ENCODE data around the gene PEF1.

Gene PEF1, protein sequence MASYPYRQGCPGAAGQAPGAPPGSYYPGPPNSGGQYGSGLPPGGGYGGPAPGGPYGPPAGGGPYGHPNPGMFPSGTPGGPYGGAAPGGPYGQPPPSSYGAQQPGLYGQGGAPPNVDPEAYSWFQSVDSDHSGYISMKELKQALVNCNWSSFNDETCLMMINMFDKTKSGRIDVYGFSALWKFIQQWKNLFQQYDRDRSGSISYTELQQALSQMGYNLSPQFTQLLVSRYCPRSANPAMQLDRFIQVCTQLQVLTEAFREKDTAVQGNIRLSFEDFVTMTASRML

DNA sequence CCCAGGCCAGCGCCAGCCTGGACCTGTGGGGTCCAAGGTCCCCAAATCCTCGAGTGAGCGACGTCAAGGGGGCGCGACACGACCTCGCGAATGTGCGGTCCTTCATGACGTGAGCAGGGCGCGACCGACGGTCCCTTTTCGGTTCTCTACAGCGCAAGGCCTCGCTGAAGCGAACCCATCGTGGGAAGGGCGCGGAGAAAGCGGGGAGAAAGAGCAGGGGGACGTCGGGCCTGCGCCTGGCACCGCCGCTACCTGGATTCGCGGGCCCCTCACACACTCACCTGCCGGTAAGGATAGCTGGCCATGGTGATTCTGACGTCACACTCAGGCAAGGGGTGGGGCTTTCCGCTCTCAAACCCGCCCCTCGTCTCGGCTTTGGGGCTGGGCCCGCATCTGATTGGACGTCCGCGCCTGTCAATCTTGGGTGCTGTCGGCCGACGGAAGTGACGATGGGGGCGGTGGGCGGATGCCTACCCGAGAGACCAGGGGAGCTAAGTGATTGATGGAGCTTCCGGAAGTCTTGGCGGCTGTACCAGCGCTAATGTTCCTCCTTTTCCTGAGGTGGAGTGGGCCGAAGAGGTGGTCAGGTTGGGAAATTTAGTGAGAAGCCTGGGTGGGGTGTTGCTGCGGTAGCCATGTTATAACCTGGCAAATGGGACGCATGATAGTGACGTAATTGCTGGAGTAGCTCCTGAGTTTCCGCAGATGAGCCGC is at the start of gene PEF1:
PEF1 (minus strand) TSS at position 317 of the 714 bp plus-strand sequence; CDS start at position 305, 12 bp downstream.
- peak; percentile 96 for DNase-seq

DNA sequence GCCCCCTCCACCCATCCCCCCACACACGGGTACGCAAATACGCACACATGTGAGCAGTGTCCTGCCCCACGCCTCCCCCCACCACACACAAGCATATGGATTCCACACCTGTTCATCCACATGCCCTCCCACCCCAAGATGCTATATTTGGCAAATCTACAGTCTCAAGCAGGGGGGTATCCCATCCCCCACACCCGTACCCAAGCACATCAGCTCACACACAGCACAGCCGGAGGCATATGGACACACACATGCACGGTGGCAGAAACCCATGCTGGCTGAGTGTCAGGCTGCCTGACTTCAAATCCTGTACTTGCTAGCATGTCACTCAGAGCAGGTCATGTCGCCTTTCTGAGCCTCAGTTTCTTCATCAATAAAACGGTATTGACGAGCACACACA is 48.6 kb upstream of the PEF1 start:
- DNase-seq, result no peak

DNA sequence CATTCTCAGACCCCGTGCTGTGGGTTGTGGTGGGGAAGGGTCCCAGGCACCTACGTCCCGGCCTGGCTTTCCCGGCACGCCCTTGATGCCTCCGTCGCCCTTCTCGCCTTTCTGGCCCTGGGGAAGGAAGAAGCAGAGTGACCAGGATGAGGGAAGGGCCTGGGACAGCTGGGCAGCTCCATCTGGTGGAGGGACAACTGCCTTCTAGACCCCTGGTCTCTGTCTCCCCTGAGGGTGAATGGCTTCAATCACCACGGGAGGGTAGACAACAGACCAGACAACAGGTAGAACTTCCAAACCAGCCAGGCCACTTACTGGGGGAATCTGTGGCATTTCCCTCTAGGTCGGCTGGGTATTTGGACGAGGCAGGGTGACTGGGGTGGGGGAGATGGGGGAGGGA is 47.3 kb upstream of the PEF1 start:
- DNase-seq, result no peak

DNA sequence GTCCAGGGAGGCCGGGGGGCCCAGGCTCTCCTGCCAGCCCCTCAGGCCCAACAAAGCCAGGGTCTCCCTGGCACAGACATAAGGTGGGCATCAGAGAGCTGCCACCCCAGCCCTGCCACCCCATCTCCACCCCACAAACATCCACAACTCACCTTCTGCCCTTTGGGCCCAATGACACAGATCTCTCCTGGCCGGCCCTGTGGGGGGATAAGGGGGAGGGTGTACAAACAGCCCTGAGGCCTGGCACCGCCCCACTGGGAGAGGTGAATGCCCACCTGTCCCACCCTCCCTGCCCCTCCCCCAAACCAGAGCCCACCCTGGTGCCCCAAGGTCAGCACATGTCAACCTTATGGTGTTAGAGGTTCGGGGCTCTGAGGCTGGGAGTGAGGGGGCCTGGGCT is 46.8 kb upstream of the PEF1 start:
- no peak for DNase-seq

DNA sequence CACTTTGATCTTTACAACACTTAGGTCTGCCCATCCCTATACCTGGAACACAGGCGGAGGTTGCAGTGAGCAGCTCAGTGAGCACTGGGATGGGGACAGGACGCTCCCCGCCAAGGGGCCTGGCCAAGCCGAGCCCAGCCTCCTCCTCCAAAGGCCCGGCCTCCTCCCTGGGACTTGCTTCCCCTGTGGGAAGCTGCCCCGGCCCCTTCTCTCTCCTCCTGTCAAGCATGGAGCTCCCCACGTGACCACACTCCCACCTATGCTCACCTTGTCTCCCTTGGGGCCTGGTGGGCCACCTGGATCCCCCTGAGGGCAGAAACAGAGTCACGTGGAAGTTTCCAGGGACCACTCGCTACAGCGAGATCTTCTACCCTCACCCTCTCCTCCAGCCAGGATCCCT is 46.2 kb upstream of the PEF1 start:
- DNase-seq, result no peak

DNA sequence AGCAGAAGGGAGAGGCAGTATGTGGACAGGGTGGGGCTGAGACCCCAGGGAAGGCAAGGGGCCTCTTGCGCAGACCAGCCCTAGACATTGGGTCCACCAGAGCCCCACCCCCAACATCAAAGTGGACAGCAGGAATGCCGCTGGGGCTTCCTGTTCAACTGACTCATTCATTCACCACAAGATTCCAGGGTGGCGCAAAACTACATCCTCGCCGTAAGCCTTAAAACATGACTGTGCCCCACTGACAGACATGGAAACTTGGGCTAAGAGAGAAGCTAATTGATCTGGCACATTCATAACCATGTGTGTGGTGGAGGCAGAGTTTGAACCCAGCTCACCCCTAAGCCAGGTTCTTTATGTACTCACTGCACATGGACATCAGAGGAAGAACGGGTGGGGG is 45.2 kb upstream of the PEF1 start:
- DNase-seq, result no peak

DNA sequence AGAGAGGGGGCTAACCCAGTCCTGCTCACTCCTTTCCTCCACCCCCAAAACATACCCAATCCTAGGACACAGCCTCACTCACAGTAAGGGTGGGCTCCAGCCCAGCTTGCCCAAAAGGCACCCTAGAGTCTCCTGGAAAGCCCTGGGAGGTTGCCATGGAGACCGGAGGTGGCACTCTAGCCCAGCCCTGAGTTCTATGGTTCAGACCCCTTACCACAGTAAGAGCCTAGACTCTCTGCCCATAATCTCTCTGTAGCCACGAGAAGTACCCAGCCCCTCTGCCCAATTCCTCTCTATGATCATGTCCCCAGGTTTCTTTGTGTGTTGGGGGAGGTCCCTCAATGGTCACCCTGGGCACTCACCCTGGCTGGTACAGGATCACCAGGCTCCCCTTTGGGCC is 44.7 kb upstream of the PEF1 start:
- DNase-seq, result no peak

DNA sequence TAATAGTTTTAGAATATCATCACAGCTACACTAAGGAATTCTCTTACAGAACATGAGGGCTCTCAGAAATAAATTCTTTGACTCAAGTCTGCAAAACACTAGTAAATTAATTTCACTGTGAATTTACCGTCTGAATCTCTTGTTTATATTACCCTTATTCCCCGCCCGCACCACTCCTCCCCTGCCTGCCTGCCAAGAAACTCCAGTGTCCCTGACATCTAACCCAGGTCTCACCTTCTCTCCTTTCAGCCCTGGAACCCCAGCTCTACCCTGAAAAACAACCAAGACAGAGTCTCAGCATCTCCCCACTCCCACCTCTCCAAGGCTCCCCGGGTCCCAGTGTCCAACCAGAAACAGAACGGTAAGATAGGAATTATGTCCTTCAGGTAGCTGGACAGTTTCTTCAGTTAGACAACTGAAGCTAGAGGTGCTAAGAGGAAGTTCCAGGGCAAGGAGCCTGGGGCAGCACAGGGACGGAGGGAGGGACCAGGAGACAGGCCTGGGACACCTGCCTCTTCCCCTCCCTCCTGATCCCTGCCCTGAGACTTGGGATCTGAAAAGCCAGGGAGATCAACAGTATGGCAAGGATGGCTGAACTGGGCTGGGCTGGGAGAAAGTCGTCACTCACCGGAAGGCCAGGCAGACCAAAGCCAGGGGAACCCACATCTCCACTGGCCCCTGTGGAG is 43.7 kb upstream of the PEF1 start:
- DNase-seq, result no peak

DNA sequence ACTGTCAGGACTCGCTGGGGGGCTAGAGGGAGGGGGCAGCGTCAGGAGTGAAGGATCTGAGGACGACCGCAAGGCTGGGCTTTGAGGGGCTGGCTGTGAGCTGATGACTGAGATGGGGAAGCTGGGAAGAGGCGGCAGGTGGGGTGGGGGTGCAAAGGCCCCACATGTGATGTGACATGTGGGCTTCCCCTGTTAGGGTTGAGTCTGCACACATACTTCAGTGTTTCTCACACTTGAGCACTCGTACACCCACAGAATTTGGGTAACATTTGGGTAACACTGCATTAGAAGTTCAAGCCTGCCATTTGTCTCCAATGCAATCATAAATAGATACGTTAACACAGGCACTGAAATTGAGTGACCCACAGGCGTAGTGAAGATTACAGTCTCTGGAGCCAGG is 42.9 kb upstream of the PEF1 start:
- no peak for DNase-seq

DNA sequence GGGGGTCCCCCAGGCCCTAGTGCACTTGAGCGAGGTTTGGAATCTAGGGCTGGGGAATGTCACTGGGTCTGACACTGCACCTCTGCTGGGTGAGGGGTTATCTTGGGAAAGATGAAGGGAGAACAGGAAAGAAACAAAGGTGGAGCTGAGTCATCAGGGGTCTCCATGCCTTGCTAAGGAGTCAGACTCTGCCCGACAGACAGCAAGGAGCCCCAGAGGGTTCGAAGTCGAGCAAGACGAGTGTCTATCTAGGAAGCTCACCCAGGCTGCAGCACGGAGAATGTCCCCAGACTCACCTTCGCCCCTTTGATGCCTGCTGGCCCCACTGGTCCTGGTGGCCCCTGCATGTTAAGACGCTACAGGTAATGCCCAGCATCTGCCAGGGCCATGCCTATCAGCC is 41.1 kb upstream of the PEF1 start:
- DNase-seq, result no peak

DNA sequence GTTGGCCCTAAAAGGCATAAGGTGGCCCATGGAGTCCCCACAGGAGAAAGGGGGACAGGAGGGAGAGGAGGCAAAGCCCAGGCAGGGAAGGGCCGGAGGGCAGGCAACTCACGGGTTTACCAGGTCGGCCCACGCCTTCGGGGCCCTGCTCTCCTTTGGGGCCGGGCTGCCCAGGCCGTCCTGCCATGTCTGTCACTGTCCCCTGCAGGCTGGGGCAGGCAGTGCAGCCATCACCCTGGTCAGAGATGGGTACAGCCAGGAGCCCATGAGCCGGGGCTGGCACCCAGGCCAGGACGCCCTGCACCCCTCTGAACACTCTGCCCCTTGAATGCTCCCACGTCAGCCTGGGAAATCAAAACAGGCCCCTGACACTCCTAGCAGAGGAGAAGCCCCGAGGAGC is 39.3 kb upstream of the PEF1 start:
- no peak for DNase-seq

DNA sequence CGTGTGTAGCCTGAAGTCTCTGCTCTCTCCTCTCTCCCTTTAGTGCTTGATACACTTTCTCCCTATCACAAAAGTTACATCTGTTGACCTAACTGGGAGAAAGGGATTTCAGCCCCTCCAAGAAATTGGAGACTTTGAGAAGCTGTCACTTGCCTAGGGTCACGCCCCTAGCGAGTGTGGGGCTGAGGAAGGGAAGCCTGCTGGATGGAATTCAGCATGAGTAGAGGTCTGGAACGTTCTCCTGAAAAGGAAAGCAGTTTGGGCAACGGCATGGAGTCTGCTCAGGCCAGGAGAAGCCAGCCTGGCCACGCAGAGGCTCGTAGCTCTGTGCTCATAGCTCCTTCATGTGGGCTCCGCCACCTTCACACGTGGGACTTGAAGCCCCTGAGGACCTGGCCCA is 36.7 kb upstream of the PEF1 start:
- DNase-seq, result no peak

DNA sequence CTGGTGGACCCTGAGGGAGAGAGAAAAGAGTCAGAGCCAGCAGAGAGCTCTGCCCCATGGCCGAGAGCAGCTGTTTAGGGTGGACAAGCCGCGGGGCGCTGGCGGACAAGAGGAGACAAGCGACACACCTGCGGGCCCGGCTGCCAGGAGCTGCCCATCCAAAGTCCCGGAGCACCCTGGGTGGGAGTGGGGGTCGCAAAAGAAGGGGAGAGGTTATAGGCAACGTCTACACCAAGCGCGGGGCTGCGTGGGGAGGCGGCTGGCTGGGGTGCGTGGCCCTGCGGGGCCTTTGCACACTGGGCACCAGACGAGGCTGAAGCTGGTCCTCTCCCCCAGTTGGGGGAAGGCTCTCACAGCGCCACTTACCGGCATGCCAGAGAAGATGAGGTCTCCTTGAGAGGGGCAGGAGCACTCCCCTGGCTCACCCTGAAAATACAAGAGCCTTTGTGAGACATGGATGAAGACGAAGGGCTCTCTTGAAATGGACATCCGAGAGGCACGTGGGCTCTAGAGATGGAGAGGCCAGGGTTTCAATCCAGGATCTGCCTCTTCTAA is 35.1 kb upstream of the PEF1 start:
- no peak for DNase-seq

DNA sequence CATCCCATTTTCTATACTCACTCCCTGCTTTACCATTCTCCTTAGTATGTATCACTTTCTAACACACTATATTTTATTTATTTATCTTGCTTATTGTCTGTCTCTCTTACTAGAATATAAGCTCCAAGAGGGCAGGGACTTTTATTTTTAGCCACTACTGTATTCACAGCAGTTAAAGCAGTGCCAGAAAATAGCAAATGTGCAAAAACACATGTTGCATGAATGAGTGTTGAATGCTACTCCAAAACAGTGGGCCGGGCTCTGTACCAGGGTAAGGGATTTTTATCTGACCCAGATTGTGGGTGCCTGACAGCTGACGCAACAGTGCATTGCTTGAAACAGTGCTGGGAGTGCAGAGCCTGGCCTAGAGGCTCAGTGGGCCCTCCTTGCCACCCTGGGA is 34.4 kb upstream of the PEF1 start:
- no peak for DNase-seq

DNA sequence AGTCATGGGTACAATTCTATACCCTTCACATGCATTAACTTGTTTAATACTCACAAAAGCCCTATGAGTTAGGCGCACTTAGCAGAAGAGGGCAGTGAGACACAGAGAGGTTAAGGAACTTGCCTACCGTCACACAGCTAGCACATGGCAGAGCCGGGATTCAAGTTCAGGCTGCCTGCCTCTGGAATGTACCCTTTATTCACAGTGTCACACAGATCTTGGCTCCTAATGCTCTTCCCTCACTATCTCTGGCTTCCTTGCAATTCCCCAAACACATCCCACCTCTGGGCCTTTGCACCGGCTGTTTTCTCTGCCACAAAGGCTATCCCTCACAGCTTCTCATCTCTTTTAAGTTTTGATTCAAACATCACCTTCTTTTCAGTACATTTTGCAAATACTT is 34.0 kb upstream of the PEF1 start:
- no peak for DNase-seq

DNA sequence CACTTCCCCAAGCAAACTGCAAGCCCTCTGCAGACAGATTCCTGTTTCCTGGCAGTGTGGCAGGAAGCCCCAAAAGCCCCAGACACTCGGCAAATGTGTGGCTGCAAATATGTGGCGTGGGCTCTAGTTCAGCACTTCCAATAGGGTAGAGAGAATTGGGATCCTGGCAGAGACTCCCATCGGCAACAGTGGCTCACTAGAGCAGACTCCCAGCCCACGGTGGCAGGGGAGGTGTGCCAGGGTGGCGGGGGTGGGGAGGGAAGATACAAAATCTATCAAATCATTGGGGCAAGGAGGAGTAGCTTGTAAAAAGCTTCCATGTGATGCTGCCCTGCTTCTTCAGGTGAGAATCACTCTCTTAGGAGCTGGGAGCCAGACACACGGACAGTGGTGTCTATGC is 33.3 kb upstream of the PEF1 start:
- no peak for DNase-seq

DNA sequence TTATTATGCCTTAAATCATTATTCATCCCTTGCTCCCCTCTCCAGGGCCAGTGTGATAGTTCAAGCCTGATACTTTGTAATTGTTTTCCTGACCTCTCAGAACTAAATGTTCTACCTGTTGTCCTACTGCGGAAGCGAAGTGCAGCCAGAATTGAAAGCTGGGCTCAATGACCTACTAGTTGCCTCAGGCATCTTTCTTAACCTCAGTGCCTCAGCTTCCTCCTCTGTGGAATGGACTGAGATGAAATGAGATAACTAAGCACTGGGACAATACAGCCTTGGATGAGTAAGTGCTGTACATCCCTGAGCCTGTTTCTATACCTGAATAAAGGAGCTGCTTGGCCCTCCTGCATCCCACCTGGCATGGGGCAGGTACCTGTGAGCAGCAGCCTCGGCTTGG is 32.7 kb upstream of the PEF1 start:
- DNase-seq, result no peak

DNA sequence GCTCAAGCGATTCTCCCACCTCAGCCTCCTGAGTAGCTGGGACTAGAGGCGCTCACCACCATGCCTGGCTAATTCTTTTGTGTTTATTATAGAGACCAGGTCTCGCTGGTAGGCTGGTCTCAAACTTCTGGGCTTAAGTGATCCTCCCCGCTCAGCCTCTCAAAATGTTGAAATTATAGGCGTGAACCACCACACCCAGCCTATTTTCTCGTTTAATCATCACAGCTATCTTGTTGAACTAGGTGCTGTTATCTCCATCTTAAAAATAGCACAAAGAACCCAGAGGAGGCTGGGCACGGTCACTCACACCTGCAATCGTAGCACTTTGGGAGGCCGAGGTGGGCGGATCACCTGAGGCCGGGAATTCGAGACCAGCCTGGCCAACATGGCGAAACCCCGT is 31.1 kb upstream of the PEF1 start:
- no peak for DNase-seq

DNA sequence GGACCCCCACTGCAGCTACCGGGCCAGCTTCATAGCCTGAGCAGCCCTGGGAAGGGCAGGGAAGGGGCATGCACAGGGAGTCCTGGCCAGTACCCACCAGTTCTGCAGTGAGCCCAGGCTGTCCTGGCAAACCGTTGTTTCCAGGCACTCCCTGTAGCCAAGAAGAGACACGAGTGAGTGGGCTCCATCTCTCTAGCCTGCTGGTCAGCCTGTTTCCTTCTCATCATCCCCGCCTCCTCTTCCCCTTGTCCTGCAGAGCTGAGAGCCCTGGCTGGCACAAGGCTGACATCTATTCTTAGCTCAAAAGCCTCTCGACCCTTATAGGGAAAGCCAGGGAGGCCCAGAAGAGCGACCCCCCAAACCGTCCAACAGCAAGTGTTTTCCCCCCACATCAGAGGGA is 30.5 kb upstream of the PEF1 start:
- DNase-seq, result no peak

DNA sequence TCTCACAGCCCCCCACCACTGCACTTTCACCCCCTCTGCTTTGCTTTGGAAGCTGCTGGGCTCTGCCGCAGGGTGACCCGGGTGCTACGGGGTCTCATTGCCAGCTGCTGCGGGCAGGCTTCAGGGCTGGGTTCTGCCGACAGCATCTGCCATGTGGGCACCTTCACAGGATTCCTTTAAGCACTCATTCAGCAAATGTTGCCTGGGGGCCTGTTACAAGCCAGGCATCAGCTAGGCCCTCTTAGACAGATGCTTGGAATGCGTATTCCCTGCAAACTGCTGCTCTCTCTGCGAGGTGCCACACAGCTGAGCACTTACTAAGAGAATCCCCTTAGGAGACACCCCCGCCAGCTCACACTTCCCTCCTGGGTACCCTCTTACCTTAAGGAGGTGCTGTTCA is 29.9 kb upstream of the PEF1 start:
- DNase-seq, result no peak

DNA sequence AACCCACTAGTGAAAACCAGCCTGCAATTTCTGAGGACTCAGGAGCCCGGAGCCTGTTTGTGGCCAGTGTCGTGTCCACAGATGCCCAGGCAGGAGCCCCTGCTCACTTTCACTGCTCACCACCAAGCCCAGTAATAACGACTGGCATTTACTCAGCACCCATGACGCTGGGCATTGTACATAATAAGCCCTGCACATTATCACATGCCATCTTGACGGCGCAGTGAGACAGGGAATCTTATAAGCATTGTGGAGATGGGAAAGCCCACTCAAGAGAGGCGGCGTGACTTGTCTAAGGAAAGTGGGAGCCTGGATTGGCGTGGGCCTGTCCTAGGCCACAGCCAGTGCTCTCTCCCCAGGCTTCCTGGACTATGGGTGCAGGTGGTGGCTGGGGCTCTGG is 28.8 kb upstream of the PEF1 start:
- DNase-seq, result no peak

DNA sequence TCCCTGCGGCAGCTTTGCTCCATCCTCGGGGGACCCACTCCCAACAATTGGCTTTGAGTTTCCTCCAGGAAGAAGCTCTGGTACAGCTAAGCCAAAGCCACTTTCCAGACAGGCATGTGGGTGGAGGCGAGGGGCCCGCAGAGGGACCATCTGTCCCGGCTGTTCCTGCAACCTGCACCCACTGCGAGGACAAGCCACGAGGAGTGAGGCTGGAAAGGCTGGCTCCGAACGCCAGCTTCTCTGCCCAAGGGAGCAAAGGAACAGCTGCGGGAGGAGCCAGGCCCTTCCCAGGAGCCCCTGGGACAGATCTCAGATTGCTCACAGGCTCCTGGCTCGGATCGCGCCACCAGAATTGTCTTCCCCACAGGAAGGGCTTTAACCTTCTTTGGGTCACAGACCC is 28.3 kb upstream of the PEF1 start:
- DNase-seq, result no peak

DNA sequence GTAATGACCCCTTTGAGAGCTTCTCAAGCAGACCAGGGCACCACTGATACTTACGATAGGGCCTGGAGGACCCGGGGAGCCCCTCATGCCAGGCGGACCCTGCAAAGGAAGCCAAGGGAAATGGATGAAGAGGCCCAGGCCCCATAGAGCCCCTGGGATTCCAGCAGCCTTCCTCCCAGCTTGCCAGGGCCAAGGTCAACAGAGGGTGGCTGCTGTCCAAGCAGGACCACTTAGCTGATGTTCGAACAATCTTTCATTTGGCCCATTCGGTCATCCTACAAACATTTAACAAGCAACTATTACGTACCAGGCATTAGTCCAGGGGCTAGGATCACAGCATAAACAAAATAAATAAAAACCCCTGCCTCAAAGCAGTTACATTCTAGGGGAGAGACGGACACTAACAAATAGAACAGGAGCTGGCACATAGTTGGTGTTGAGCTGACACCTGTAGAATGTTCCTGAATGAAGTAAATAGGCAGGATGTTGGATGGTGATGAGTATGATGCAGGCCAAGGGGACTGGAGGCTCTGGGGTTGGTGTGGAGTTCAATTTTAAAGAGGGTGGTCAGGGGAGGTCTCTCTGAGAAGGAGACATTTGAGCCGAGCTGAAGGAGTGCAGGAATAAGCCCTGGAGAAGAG is 27.0 kb upstream of the PEF1 start:
- no peak for DNase-seq

DNA sequence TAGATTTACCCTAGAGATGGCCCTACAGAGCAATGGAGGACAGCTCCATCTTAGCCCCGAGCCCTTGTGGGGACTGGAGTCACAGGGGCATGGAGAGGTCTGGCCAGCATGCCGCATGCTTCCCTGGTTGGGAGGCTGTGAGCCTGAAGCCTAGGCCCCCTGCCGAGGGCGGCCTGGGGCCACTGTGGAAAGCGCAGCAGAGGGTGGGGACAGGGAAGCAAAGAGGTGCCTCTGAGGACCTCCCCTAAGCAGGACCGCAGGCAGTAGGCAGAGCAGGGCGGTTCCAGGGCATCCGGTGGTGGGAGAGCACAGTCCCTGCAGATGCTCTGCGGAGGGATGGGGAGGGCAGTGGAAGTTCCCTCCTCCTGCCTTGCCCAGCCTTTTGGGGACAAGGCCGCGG is 26.5 kb upstream of the PEF1 start:
- DNase-seq, result no peak
